Stomach (tissue), 4 donors: ENCODE measurements around the gene UBE2G1.

Experiments used
- CTCF ChIP-seq, 7 experiments: fragments of 450-650 bp in 4 of 7; fragments of 200-600 bp in 3 of 7; sonication (generic) in 3 of 7; IDR thresholded peaks; one replicate each; pipeline ENCODE4 v1.5.1; 2016 to 2019; ENCODE audit warnings: antibody characterized with exemption in 7 of 7, control low read depth in 2 of 7, mild to moderate bottlenecking in 1 of 7
- POLR2A ChIP-seq, 4 donors: fragments of 450-650 bp; IDR thresholded peaks; one replicate each; pipeline ENCODE4 v1.6.1; 2016; ENCODE audit warnings: antibody characterized with exemption in 4 of 4, control low read depth in 2 of 4, mild to moderate bottlenecking in 1 of 4, moderate library complexity in 1 of 4

GRCh38 chr17:4393806-4394205 lies 27.3 kb upstream of the UBE2G1 start:
- TF ChIP-seq CTCF (IDR thresholded peaks at IDR 0.05) (no peak), POLR2A (IDR thresholded peaks at IDR 0.05) (no peak)
